Measurements from ENCODE around the gene YRDC. TPM values are rescaled to one million over a fixed set of nuclear protein-coding genes. Genes with fewer than 3 reads are reported as not detected.

YRDC gene
- total and polyA plus RNA-seq, 9 of the 15 experiments (the other 6 are each of a cell fraction or from before 2014, with no cell fraction given), result 11.1 to 58.5 (median 49.8) TPM

DNA sequence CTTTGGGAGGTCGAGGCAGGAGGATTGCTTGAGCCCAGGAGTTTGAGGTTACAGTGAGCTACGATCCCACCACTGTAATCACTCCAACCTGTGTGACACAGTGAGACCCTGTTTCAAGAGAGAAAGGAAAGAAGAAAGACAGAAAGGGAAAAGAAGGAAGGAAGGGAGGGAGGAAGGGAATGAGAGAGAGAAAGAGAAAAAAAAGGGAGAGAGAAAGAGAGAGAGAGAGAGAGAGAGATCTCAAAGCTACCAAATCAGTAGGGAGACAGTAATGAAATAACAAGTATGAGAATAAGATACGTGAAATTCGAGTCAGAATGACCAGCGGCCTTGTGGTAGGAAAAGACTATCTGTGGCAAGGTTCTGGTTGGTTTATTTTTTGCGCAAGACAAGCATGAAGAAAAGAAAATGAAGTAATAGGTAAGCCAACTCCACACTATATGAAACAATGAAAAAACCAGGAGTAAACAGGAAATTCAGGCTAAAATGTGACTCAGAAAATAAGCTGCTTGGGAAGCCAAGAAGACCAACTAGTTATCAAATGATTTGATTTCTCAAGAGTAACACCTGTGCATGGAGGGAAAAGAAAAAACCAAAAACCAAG, 42.4 kb upstream of the YRDC start:
- H3K9ac ChIP-seq (ENCODE audit: insufficient read depth in 1 of 2, low read depth in 2 of 2, low read length in 2 of 2), result no peak overlapping the region
- H4K20me1 ChIP-seq (replicated peaks; ENCODE audit: control insufficient read depth, insufficient read depth, low read length), result 0 out of 2 replicates have a peak, but pooled peaks cover 7% of the 10 kb centered on the region
- no peak for ATAC-seq
- peaks cover 41% of the 10 kb centered on the region; the same call in 2 of the 3 replicates for H3K36me3 ChIP-seq (ENCODE audit: control insufficient read depth, insufficient read depth, low read length)
- peaks cover 6 to 28% of the 10 kb centered on the region in 2 experiments; a peak in 4 of 5 replicates for H3K4me1 ChIP-seq (replicated peaks in 1 of 2; ENCODE audit: control insufficient read depth in 2 of 2, insufficient read depth in 2 of 2, low read length in 2 of 2)
- no peaks in the 10 kb centered on the region for H3K9me3 ChIP-seq (replicated peaks; ENCODE audit: control insufficient read depth, insufficient read depth, low read depth, low read length)
- TF ChIP-seq, protein P1, sequence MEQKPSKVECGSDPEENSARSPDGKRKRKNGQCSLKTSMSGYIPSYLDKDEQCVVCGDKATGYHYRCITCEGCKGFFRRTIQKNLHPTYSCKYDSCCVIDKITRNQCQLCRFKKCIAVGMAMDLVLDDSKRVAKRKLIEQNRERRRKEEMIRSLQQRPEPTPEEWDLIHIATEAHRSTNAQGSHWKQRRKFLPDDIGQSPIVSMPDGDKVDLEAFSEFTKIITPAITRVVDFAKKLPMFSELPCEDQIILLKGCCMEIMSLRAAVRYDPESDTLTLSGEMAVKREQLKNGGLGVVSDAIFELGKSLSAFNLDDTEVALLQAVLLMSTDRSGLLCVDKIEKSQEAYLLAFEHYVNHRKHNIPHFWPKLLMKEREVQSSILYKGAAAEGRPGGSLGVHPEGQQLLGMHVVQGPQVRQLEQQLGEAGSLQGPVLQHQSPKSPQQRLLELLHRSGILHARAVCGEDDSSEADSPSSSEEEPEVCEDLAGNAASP (IDR thresholded peaks at IDR 0.05), result no peak
- TF ChIP-seq, protein P2, sequence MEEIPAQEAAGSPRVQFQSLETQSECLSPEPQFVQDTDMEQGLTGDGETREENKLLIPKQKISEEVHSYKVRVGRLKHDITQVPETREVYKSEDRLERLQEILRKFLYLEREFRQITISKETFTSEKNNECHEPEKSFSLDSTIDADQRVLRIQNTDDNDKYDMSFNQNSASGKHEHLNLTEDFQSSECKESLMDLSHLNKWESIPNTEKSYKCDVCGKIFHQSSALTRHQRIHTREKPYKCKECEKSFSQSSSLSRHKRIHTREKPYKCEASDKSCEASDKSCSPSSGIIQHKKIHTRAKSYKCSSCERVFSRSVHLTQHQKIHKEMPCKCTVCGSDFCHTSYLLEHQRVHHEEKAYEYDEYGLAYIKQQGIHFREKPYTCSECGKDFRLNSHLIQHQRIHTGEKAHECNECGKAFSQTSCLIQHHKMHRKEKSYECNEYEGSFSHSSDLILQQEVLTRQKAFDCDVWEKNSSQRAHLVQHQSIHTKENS (CRISPR knock-in tag; IDR thresholded peaks at IDR 0.05), result no peak
- TF ChIP-seq E2F1 (CRISPR knock-in tag; IDR thresholded peaks at IDR 0.05), result no peak
- no peak for TF ChIP-seq CBX2 (IDR thresholded peaks at IDR 0.05; ENCODE audit: insufficient read depth, low read length, poor library complexity, severe bottlenecking)
- no peak for TF ChIP-seq SAP30 (IDR thresholded peaks at IDR 0.05; ENCODE audit: borderline replicate concordance, insufficient read depth, low read depth, low read length, poor library complexity, severe bottlenecking)
- FAIRE-seq, result no peak
- no peak overlapping the region for H2AFZ ChIP-seq (ENCODE audit: low read depth, low read length)
- ChIA-PET POLR2A (interaction anchor here (0.6 to 1.4 kb wide), 7 partner anchors 9 to 160 kb away, joined by 3 to 7 read pairs (median 4); partner anchors contain the start of gene MTF1), CTCF (ENCODE audit: low intra/inter-chr PET ratio) (no interaction called here)
- no peak for DNase-seq (ENCODE audit: extremely low read depth in 1 of 4, low spot score in 3 of 4)
- in situ Hi-C loops (cut with MboI), result no loop called here
- H3K27me3 ChIP-seq (ENCODE audit: control insufficient read depth in 2 of 2, insufficient read depth in 2 of 2, low read length in 2 of 2), result no peaks in the 10 kb centered on the region
- BruUV-seq (replicated peaks), result no TSS peak
- WGBS (ENCODE audit: insufficient coverage, low coverage, missing lambda C conversion rate), result 81% methylated on average over 6 of the region's 6 CpGs
- H3K4me2 ChIP-seq (ENCODE audit: insufficient read depth, low read length), result no peak overlapping the region
- intact Hi-C loops (cut with micrococcal nuclease), result no loop called here
- H3K27ac ChIP-seq (ENCODE audit: extremely low read depth, low read depth, low read length), result no peak overlapping the region
- no peak overlapping the region for H3K4me3 ChIP-seq
- peaks cover 62% of the 10 kb centered on the region for H3K79me2 ChIP-seq (ENCODE audit: control insufficient read depth, insufficient read depth, low read length)
- H3K9me1 ChIP-seq (ENCODE audit: control insufficient read depth, insufficient read depth, low read length), result no peaks in the 10 kb centered on the region
